Activated B cell treated with CpG ODN at 0.5 μM for 24 hours (primary cell): ENCODE measurements around the gene MR1. TPM values are rescaled to one million over a fixed set of nuclear protein-coding genes. Genes with fewer than 3 reads are reported as not detected.
A peak's percentile ranks its signal among the peaks of the same experiment; 100 is the strongest.

Source experiments
- ATAC-seq: fragments of 200-7000 bp; cut with Tn5 transposase; one replicate; pipeline ENCODE4 v1.10.0; 2021; ENCODE audit warnings: low read depth, mild to moderate bottlenecking, moderate library complexity
- CTCF ChIA-PET: fragments of 350-600 bp; sonication (Branson Sonifier 250); formaldehyde crosslinking; loops from one replicate; lab custom pipeline; 2021; ENCODE audit warnings: antibody characterized with exemption; lab: Charles Lee
- POLR2A ChIA-PET: fragments of 350-600 bp; sonication (Branson Sonifier 250); formaldehyde crosslinking; loops from one replicate; lab custom pipeline; 2021; ENCODE audit warnings: antibody characterized with exemption; lab: Charles Lee
- DNase-seq: peaks from one replicate; pipeline ENCODE4 v3.0.0; 2022
- H3K27ac Mint-ChIP-seq: one replicate; pipeline ENCODE4 v1.8.0; 2020; ENCODE audit warnings: mixed read lengths
- H3K27me3 Mint-ChIP-seq: one replicate; pipeline ENCODE4 v1.8.0; 2021; ENCODE audit warnings: mixed read lengths
- H3K36me3 Mint-ChIP-seq: one replicate; pipeline ENCODE4 v1.8.0; 2021; ENCODE audit warnings: low read depth, mixed read lengths
- H3K4me1 Mint-ChIP-seq: one replicate; pipeline ENCODE4 v1.8.0; 2021; ENCODE audit warnings: mixed read lengths
- H3K4me3 Mint-ChIP-seq: one replicate; pipeline ENCODE4 v1.8.0; 2020; ENCODE audit warnings: mild to moderate bottlenecking, mixed read lengths
- H3K9me3 Mint-ChIP-seq: one replicate; pipeline ENCODE4 v1.8.0; 2020; ENCODE audit warnings: mixed read lengths
- CTCF ChIP-seq: fragments of 200-600 bp; IDR thresholded peaks from one replicate; pipeline ENCODE4 v1.8.0; 2022; ENCODE audit warnings: antibody characterized with exemption, mild to moderate bottlenecking
- intact Hi-C: fragments of 100-400 bp; cut with micrococcal nuclease; formaldehyde crosslinking; loops from one replicate; pipeline ENCODE4 v1.15.1; 2024
- total RNA-seq: library from RNA; stranded (reverse); gene quantifications from 2 replicates; pipeline ENCODE4 v1.2.3, GENCODE V29; 2022

The MR1 gene
- total RNA-seq, 1 donor from 2014 or later: 24.8 TPM

- peaks cover 5% of the 10 kb centered on the region for H3K27me3 Mint-ChIP-seq
- peaks cover 4% of the 10 kb centered on the region for H3K36me3 Mint-ChIP-seq
- ChIA-PET CTCF (interaction anchor here (0.6 to 7.2 kb wide), 28 partner anchors 11 to 569 kb away, joined by 3 to 194 read pairs (median 4); no protein-coding TSS in a partner anchor), POLR2A (interaction anchor here (0.7 to 38.3 kb wide), 6 partner anchors 19 to 69 kb away, joined by 3 to 1783 read pairs (median 8); no protein-coding TSS in a partner anchor)
- ATAC-seq (peak; percentile 47), DNase-seq (peak; percentile 36)
- H3K9me3 Mint-ChIP-seq: no peaks in the 10 kb centered on the region
- H3K4me3 Mint-ChIP-seq: no peak overlapping the region
- H3K27ac Mint-ChIP-seq: no peak overlapping the region
- H3K4me1 Mint-ChIP-seq: peaks cover 38% of the 10 kb centered on the region
- TF ChIP-seq CTCF: no peak
- intact Hi-C loops: loop anchor here (1.0 to 10.0 kb wide), 8 partner anchors 22 to 567 kb away; partner anchors contain the start of gene XPR1
Measured at GRCh38 chr1:181083842-181084605, 50.2 kb downstream of the MR1 start.

DNA sequence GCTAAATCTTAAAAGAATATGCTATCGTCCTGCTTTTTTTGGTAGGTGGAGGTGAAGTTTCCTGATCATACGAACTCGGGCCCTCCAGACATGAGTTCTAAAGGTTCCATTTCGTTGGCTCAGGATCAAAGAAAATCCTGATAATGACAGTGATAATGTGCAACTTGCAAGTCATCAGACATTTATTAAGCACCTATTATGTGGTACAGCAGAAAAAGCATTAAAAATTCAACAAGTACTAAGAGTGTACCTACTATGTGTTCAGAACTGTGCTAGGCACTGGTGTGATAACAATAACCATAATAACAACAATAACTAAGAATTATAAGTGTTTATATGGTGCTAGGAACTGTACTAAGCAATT, 50.8 kb downstream of the MR1 start:
- no peaks in the 10 kb centered on the region for H3K9me3 Mint-ChIP-seq
- no peak for DNase-seq
- no peak overlapping the region for H3K27ac Mint-ChIP-seq
- ChIA-PET POLR2A (interaction anchor here (0.7 to 38.3 kb wide), 6 partner anchors 19 to 68 kb away, joined by 3 to 1783 read pairs (median 8); no protein-coding TSS in a partner anchor), CTCF (interaction anchor here (0.7 to 7.2 kb wide), 22 partner anchors 12 to 569 kb away, joined by 3 to 194 read pairs (median 6); no protein-coding TSS in a partner anchor)
- H3K27me3 Mint-ChIP-seq: peaks cover under 1% of the 10 kb centered on the region
- H3K36me3 Mint-ChIP-seq: peaks cover 6% of the 10 kb centered on the region
- no peak for TF ChIP-seq CTCF
- ATAC-seq: no peak
- H3K4me1 Mint-ChIP-seq: peaks cover 35% of the 10 kb centered on the region
- H3K4me3 Mint-ChIP-seq: no peak overlapping the region
- intact Hi-C loops: loop anchor here (1.0 to 10.0 kb wide), 8 partner anchors 22 to 567 kb away; partner anchors contain the start of gene XPR1

DNA sequence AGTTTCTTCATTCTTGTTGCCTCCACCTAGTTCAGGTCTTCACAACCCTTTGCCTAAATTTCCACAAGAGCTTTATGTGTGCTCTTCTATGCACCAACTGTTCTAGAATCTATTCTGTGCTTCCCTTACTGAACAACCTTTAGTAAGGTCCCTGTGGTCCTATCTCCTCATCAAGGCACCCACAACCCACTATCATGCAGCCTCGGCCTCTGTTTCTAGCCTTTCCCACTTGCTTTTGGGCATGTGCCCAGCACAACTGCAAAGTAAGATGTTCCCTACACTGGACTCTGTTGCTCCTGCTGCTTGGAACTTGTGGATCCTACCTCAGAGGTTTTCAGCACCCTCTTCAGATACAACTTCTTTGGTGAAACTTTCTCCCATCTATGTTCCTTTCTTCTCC, 52.3 kb downstream of the MR1 start:
- no peak for ATAC-seq

DNA sequence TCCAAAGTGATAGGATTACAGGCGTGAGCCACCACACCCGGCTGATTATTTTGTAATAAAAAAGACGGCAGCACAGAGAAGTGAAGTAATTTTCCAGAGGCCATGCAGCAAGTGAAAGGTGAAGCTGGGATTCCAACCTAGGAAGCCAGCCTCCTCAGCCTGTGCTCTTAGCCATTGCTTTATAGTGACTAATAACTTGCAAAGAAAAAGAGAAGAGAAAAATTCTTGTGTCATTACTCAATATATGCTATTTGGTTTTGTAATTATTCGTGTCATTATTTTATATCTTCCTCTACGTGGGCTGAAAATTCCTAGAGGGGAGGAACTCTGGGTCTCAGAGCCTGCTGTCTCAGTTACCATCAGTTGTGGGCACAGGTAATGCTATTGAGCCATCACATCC, 53.1 kb downstream of the MR1 start:
- H3K9me3 Mint-ChIP-seq: no peaks in the 10 kb centered on the region
- peak overlapping the region; percentile 98 for H3K27ac Mint-ChIP-seq
- peaks cover 29% of the 10 kb centered on the region for H3K36me3 Mint-ChIP-seq
- POLR2A ChIA-PET: interaction anchor here (1.4 to 38.3 kb wide), 9 partner anchors 16 to 584 kb away, joined by 4 to 1783 read pairs (median 16); partner anchors contain the start of genes ACBD6, MR1 and STX6
- H3K4me3 Mint-ChIP-seq: peak overlapping the region; percentile 99
- no peak for TF ChIP-seq CTCF
- H3K4me1 Mint-ChIP-seq: peaks cover 45% of the 10 kb centered on the region
- H3K27me3 Mint-ChIP-seq: no peaks in the 10 kb centered on the region
- CTCF ChIA-PET: interaction anchor here (1.5 to 7.2 kb wide), 5 partner anchors 18 to 55 kb away, joined by 3 to 194 read pairs (median 9); no protein-coding TSS in a partner anchor
- DNase-seq (no peak), ATAC-seq (no peak)
- intact Hi-C loops: loop anchor here (1.0 to 10.0 kb wide), 4 partner anchors 54 to 1205 kb away; partner anchors contain the start of genes MR1, TOR1AIP1 and XPR1

More for the DNA sequence above, 52.3 kb downstream of the MR1 start:
- peak overlapping the region; percentile 59 for H3K27ac Mint-ChIP-seq
- H3K4me1 Mint-ChIP-seq: peaks cover 37% of the 10 kb centered on the region
- CTCF ChIA-PET: interaction anchor here (1.3 to 7.2 kb wide), 5 partner anchors 23 to 56 kb away, joined by 3 to 194 read pairs (median 9); partner anchors contain the start of gene MR1
- peaks cover 21% of the 10 kb centered on the region for H3K36me3 Mint-ChIP-seq
- TF ChIP-seq CTCF: no peak
- no peak overlapping the region for H3K4me3 Mint-ChIP-seq
- no peak for DNase-seq
- no peaks in the 10 kb centered on the region for H3K27me3 Mint-ChIP-seq
- POLR2A ChIA-PET: interaction anchor here (1.0 to 38.3 kb wide), 6 partner anchors 17 to 64 kb away, joined by 11 to 1783 read pairs (median 38); partner anchors contain the start of genes MR1 and STX6
- intact Hi-C loops: loop anchor here (5.0 to 10.0 kb wide), 3 partner anchors 339 to 1204 kb away; partner anchors contain the start of genes TOR1AIP1 and XPR1
- no peaks in the 10 kb centered on the region for H3K9me3 Mint-ChIP-seq
